Stimulated activated naive CD8-positive, alpha-beta T cell treated with anti-CD3 and anti-CD28 coated beads, Interleukin-15, Interleukin-2, amounts not matched to agents 100 ng/mL and 50 ng/mL, for 24 hours (primary cell): ENCODE data around the gene NR6A1.

Experiments used
- H3K27ac Mint-ChIP-seq: one replicate; pipeline ENCODE4 v1.8.0; 2021; ENCODE audit warnings: mild to moderate bottlenecking, mixed read lengths
- H3K27me3 Mint-ChIP-seq: one replicate; pipeline ENCODE4 v1.8.0; 2021; ENCODE audit warnings: mixed read lengths
- H3K36me3 Mint-ChIP-seq: one replicate; pipeline ENCODE4 v1.8.0; 2021; ENCODE audit warnings: low read depth, mixed read lengths
- H3K4me1 Mint-ChIP-seq: one replicate; pipeline ENCODE4 v1.8.0; 2021; ENCODE audit warnings: low read depth, mixed read lengths
- H3K4me3 Mint-ChIP-seq: one replicate; pipeline ENCODE4 v1.8.0; 2021; ENCODE audit warnings: mild to moderate bottlenecking, mixed read lengths
- H3K9me3 Mint-ChIP-seq: one replicate; pipeline ENCODE4 v1.8.0; 2021; ENCODE audit warnings: mixed read lengths

Gene NR6A1

DNA sequence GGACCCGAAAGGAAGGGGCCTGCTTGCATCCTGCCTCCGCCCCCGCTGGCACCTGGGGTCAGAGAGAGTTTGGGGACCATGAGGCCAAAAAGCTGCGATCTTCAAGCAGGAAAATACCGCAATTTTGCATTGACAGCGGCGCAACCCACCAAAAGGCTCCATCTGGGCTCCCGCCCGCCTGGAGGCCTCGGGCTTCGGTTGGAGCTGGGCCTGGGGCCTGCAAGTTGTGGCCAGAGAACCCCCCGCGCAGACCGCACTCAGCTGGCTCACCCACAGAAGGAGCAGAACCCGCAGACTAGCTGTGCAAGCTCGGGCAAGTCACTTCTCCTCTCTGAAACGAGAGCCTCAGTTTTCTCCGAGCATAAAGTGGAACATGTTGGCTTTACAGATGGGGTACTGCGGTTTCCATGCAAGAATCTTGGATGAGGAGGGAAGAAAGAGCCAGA lies 265.2 kb downstream of the NR6A1 start:
- Mint-ChIP-seq H3K36me3 (no peaks in the 10 kb centered on the region), H3K4me1 (peaks cover 12% of the 10 kb centered on the region), H3K4me3 (no peak overlapping the region), H3K27me3 (peaks cover 20% of the 10 kb centered on the region), H3K9me3 (no peaks in the 10 kb centered on the region), H3K27ac (no peak overlapping the region)

DNA sequence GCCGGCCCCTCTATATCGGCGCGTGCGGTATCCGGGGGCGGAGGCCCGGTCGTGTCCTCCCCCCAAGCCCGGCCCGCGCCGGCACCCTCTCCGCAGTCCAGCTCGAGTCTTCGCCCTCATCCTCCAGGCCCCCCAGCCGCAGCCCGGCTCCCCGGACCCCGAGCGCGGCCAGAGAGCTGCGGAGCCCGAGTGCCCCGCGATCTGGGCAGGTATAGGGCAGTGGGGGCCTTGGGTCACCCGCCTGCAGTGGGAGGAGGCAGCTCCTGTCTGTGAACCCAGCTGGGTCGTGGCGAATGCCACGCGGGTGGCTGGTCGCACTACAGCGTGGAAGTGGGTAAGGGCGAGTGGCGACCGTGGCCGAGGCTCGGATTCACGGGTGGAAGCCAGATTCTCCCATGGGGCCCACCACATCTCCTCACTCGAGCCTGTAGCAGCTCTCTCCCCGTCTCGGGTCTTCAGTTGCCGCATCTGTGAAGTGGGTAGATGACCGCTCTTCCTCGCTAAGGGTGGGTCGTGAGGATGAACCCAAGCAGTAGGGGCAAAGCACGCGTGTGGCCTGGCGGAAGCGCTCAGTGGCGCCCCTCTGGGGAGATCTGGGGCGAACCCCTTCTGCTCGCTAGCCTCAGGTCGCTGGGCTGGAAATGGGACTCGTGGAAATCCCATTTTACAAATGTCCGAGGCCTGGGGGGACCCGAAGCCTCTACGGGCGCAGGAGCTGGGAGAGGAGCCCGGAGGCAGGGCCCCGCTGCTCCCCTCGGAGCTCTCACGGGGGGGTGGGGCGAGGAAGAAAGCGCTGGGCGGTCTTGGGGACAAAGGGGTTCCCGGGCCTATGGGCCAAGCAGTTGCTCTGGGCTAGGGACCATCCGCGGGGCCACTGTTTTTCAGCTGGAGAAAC lies 265.9 kb downstream of the NR6A1 start:
- peak overlapping the region; percentile 41 for H3K4me3 Mint-ChIP-seq
- H3K36me3 Mint-ChIP-seq, result no peaks in the 10 kb centered on the region
- peaks cover 12% of the 10 kb centered on the region for H3K4me1 Mint-ChIP-seq
- no peak overlapping the region for H3K27ac Mint-ChIP-seq
- no peaks in the 10 kb centered on the region for H3K9me3 Mint-ChIP-seq
- H3K27me3 Mint-ChIP-seq, result peaks cover 20% of the 10 kb centered on the region

DNA sequence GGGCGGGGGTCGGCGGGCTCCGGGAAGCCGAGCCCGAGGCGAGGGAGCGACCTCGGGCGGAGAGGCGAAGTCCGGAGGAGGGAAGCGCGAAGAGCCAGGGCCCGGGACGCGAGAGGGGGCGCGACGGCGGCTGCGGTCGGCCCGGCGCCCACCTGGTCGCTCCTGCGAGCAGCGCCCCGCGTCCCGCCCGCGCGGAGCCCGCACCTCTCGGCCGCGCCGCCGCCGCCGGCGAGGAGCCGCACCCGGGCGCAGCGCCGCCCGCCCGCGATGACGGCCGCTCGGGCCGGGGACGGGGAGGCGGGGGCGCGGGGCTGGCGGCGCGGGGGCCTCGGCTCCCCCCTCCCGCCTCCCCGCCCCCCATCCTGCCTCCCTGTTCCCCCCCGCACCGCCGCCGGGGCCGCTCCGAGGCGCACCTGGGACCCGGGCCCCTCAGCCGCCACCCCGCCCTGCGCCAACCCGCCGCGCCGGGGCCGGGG lies 266.5 kb downstream of the NR6A1 start:
- H3K27ac Mint-ChIP-seq, result no peak overlapping the region
- no peak overlapping the region for H3K4me3 Mint-ChIP-seq
- no peaks in the 10 kb centered on the region for H3K9me3 Mint-ChIP-seq
- H3K36me3 Mint-ChIP-seq, result no peaks in the 10 kb centered on the region
- H3K27me3 Mint-ChIP-seq, result peaks cover 20% of the 10 kb centered on the region
- H3K4me1 Mint-ChIP-seq, result peaks cover 12% of the 10 kb centered on the region

DNA sequence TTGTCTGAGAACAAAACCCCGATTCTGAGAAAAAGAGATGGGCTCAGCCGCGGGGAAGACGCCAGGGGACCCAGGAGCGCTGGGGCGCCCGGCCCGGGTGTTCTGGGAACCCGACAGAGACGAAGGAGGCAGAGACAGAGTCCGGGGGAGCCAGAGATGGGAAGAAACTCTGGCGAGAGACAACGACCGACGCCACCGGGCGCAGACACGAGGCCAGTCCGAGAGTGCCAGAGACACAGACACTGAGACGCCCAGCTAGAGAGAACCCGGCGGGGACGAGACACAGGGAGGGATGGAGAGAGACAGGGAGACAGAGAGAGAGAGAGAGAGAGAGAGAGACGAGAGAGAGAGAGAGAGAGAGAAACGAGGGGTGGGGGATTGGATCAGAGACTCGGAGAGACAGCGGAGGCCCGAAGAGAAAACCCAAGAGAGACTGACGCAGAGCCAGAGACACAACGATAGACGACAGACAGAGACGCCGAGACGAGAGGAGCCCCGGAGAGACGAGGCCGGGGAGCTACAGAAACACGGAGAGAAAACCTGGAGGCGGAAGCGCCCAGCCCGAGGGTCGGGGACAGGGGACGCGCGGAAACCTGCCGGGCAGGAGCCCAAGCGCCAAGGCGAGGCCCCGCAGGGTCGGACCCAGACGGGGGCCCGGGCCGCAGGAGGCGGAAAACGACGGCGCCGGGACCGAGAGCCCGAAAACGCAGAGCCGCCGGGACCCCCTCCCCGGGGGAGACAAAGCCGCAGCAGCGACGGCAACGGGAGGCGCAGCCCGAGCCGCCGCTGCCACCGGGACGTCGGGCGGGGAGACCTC lies 267.2 kb downstream of the NR6A1 start:
- H3K4me3 Mint-ChIP-seq, result peak overlapping the region; percentile 77
- no peak overlapping the region for H3K27ac Mint-ChIP-seq
- H3K27me3 Mint-ChIP-seq, result peaks cover 20% of the 10 kb centered on the region
- peaks cover 18% of the 10 kb centered on the region for H3K4me1 Mint-ChIP-seq
- no peaks in the 10 kb centered on the region for H3K36me3 Mint-ChIP-seq
- no peaks in the 10 kb centered on the region for H3K9me3 Mint-ChIP-seq

DNA sequence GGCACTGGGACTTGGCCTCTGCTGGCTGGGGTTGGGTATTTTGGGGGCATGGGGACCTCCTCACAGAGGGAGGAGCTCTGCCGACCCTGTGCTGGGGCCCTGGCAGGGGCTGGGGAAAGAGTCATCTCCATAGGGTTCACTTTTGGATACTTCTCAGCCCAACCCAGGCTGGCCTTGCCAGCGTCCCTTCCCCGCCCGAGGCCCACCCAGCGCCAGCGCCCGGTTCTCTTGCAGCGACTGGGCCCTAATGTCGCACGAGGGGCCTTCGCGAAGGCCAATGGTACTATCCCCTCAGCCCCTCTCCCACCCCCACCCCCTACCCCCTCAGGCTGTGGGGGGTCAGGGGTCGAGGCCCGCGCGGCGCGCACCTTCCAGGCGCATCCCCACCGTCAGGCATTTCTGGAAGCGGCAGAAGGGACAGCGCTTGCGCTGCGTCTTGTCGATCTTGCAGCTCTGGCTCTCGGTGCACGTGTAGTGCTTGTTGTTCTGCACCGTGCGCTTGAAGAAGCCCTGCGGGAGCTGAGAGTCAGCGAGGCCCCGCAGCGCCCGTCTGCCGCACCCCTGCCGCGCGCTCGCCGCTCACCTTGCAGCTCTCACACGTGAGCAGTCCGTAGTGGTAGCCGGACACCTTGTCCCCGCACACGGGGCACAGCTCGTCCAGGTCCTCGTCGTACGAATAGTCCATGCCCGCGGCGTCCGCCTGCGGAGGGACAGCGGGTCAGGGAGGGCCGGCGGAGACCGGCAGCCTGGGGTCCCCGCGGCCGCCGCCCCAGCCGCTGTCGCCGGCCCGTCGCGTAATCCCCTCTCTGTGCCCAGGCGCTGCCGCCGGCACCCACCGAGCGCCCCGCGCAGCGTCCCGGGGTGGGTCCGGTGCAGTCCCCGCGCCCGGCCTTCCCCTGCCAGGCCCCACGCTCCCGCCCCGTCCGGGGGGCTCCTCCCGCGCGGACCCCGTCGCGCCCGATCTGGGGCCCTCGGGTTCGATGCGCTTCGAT lies 268.1 kb downstream of the NR6A1 start:
- Mint-ChIP-seq H3K4me1 (peaks cover 18% of the 10 kb centered on the region), H3K4me3 (no peak overlapping the region), H3K9me3 (no peaks in the 10 kb centered on the region), H3K27me3 (peaks cover 20% of the 10 kb centered on the region), H3K27ac (no peak overlapping the region), H3K36me3 (no peaks in the 10 kb centered on the region)

DNA sequence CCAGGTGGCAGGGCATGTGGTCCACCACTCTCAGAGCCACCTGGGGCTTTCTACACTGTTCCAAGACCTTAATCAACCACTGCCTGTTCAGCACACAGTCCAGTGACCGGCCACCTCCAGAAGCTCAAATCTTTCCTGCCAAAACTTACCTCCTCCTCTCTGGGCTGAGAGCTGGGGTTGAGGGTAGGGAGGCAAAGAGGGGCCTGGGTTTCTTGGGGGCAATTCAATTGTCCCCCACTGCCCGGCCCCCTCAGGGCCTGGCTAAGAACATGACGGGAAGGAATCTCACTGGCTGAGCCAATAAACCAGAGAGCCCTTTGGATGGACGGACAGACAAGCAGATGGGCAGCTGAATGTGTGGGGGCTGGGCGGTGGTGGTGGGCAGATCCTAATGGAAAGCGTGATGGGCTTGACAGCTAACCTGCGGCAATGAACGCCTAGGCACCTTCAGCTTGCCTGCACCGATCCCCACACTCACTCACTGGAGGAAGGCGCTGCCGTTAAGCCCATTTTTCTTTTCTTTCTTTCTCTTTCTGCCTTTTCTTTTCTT lies 269.3 kb downstream of the NR6A1 start:
- Mint-ChIP-seq H3K4me3 (no peak overlapping the region), H3K9me3 (no peaks in the 10 kb centered on the region), H3K27ac (no peak overlapping the region), H3K4me1 (peaks cover 18% of the 10 kb centered on the region), H3K27me3 (peaks cover 20% of the 10 kb centered on the region), H3K36me3 (no peaks in the 10 kb centered on the region)

DNA sequence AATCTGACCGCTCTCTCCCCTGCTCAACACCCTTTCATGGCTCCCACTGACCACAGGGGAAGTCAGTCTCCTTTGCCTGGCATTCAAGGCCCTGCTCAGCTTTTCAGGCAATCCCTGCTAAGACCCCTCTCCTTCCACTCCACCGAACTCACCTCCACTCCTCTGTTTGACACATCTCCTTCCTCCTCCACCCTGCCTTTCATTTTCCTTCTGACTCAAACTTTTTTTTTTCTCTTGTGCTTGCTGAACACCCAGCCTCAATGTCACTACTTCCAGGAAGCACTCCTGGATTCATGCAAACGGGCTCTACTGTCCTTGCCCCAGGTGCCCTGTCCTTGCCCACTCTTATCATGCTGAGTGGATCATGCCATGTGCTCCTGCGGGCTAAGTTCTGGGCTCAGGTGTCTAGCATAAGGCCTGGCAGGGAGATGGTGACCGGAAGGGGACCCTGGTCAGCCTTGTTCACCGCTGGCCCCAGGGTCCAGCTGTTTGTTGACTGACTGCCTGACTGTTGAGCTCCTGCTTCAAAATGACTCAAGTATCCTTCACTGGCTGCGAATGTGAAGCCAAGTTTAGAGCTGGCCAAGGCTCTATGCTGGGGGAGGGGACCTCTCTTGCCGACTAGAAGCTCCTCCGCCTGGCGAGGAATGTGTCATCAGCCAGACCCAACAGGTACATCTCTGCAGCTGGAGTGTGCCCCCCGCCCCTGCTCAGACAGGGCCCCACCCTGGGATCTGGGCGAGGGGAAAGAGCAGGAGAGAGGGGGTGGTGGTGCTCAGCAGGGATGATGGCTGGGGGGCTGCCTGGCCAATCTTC lies 270.1 kb downstream of the NR6A1 start:
- no peaks in the 10 kb centered on the region for H3K9me3 Mint-ChIP-seq
- H3K27me3 Mint-ChIP-seq, result peaks cover 20% of the 10 kb centered on the region
- peaks cover 22% of the 10 kb centered on the region for H3K4me1 Mint-ChIP-seq
- no peak overlapping the region for H3K4me3 Mint-ChIP-seq
- H3K36me3 Mint-ChIP-seq, result no peaks in the 10 kb centered on the region
- H3K27ac Mint-ChIP-seq, result no peak overlapping the region

DNA sequence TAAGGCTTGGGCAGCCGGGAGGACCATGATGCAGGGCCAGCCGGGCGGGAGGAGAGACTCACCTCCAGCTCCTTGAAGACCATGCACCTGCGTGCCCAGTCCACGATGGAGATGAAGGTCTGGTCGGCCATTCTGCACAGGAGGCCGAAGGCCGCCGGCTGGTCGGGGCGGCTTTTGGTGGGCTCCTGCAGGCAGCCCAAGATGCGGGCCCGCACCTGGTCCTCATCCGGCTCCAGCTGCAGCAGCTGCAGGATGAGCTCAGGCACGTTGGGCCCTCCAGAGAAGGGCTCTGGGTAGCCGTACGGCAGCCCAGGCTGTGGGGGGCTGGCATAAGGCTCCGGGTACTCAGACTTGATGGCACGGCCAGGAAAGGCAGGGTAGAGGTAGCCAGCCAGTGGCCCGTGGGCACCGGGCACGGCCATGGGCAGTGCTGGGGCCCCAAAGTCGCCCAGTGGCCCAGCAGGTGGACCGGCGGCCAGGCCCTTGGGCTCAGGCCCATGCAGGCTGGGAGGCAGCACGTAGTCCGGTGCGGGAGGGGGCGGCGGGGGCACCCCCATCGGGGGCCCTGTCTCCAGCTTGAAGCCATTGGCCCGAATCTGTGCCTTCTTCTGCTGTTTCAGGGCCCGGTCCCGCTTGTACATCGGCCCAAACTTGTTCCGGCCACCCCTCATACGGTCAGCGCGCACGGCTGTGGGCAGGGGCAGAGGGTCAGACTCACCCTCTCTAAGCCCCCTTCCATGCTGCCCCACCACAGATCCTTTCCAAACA lies 270.9 kb downstream of the NR6A1 start:
- Mint-ChIP-seq H3K4me1 (peaks cover 27% of the 10 kb centered on the region), H3K36me3 (no peaks in the 10 kb centered on the region), H3K9me3 (no peaks in the 10 kb centered on the region), H3K27ac (no peak overlapping the region), H3K4me3 (no peak overlapping the region), H3K27me3 (peaks cover 17% of the 10 kb centered on the region)

DNA sequence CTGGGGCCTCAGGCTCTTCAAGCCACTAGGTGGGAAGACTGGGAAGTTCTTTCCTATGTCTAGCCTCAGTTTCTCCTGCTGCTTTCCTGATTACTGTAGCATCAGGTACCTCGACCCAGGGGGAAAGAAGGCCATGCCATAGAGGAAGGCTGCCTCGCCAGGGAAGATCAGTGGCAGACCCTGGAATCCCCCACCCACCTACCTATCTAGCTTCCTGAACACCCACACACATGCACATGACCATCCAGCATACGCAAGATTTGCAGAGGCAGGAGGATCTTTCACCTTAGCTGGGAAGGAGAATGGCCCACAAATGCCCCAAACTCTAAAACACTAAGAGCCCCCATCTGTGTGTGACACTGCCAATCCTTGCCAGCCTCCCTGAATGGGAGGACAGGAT lies 271.9 kb downstream of the NR6A1 start:
- H3K36me3 Mint-ChIP-seq, result no peaks in the 10 kb centered on the region
- H3K9me3 Mint-ChIP-seq, result no peaks in the 10 kb centered on the region
- H3K27me3 Mint-ChIP-seq, result peaks cover 15% of the 10 kb centered on the region
- H3K4me1 Mint-ChIP-seq, result peaks cover 27% of the 10 kb centered on the region
- no peak overlapping the region for H3K4me3 Mint-ChIP-seq
- H3K27ac Mint-ChIP-seq, result no peak overlapping the region

DNA sequence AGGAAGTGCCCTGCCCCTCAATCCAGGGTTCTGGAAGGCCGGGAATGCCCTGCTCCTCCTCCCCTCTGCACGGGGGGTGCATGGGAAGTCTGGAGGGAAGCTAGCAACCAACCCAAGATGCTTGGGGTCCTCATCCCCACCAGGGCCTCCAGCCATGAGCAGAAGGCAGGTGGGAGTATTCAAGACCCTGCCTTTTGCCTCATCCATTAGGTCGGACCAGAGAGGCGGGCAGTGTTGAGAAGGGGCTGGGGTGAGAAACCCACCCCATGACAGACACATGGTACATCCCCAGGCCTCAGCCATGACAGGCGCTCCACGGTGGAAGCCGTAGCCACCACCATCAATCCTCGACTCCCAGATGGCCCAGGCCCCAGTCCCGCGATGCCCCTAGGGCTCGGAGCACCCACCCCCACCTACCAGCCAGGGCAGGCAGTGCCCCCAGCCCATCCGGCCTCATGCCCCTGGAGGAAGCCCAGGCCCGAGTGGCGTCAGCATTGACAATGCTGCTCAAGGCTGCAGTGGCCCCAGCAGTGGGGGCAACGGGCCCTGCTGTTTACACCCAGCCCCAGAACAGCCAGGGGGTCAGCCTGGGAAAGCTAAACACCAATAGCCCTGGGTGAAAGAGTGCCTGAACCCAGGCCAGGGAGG lies 272.5 kb downstream of the NR6A1 start:
- H3K4me1 Mint-ChIP-seq, result peaks cover 21% of the 10 kb centered on the region
- H3K4me3 Mint-ChIP-seq, result no peak overlapping the region
- no peaks in the 10 kb centered on the region for H3K36me3 Mint-ChIP-seq
- peaks cover 9% of the 10 kb centered on the region for H3K27me3 Mint-ChIP-seq
- H3K9me3 Mint-ChIP-seq, result no peaks in the 10 kb centered on the region
- H3K27ac Mint-ChIP-seq, result no peak overlapping the region

DNA sequence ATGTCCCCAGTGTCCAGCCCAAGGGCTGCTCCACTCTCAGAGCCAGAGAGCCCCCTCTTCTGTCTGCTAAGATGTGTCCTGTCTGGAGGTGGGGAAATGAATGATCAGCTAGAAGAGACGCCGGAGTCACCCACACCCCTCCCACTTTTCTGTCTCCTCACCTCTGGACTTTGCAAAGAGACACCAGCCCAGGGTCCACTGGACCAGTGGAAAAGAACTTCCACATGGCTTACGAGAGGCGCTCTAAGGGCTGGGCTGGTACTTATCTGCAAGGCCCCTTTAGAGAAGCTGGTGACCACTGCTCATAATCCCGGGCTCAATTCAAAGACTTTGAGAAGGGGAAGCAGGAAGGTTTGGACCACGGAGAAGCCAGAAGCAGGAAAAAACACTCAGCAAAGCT lies 273.1 kb downstream of the NR6A1 start:
- H3K9me3 Mint-ChIP-seq, result no peaks in the 10 kb centered on the region
- peaks cover 20% of the 10 kb centered on the region for H3K4me1 Mint-ChIP-seq
- H3K27me3 Mint-ChIP-seq, result peaks cover 8% of the 10 kb centered on the region
- no peak overlapping the region for H3K27ac Mint-ChIP-seq
- no peaks in the 10 kb centered on the region for H3K36me3 Mint-ChIP-seq
- H3K4me3 Mint-ChIP-seq, result no peak overlapping the region

DNA sequence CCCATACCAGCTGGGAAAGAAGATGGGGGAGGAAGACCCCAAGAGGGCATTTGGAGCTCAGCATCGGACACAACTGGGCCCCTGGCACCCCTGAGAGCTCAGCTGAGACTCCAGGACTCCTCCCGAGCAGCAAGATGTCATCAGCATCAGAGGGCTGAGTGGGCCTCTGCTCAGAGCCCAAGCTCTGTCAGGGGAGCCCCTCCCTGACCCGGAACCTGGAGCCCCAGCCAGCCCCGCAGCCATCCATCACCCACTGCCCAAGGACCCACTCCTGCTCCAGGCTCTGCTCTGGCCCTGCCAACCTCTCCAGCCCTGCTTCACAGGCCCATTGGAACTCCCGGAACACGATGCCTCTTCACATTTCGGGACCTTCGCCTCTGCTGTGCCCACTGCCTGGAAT lies 273.7 kb downstream of the NR6A1 start:
- peaks cover 8% of the 10 kb centered on the region for H3K27me3 Mint-ChIP-seq
- H3K9me3 Mint-ChIP-seq, result no peaks in the 10 kb centered on the region
- no peaks in the 10 kb centered on the region for H3K36me3 Mint-ChIP-seq
- peaks cover 20% of the 10 kb centered on the region for H3K4me1 Mint-ChIP-seq
- no peak overlapping the region for H3K4me3 Mint-ChIP-seq
- H3K27ac Mint-ChIP-seq, result no peak overlapping the region
